HUDEP-2 (cell line): ENCODE results near the gene BMP6.

ENCODE experiments used
- DNase-seq, 76 experiments: peaks; one replicate each; lab custom pipeline; 2025; ENCODE audit not compliant: unreplicated experiment in 76 of 76; lab: John Stamatoyannopoulos, UW

Gene BMP6

DNA sequence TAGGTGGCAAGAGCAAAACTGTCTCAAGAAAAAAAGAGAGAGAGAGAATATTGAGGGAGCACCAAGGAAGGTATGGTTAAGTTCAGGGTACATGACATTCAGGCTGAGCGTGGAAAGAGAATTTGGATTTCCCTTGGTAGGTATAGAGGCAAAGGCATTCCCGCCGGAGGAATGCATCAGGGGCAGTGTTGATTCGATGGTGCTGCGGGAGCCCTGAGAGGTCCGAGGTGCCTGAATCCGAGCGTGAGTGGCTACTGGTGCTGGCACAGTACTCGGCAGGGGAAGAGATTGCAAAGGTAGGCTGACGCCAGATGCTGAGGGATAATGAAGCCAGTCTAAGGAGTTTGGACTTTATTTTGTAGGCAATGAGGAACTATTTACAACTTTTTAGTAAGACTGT, 20.0 kb downstream of the BMP6 start:
- DNase-seq, result no peak

DNA sequence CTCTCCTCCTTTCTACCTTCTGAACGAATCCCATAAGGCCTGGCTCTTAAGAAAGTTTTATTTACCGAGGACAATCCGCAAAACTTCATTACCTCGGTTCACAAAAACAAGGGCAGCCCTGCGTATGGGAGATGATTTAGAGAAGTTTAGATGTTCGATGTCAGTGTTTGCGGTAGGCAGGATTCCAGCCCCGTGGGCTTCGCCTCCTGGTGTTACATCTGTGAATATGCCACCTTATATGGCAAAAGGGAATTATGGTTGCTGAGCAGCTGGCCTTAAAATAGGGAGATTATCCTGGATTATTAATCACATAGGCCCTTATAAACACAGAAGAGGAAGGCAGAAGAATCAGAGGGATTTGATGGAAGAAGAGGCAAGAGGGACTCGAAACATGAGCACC, 21.1 kb downstream of the BMP6 start:
- DNase-seq, result no peak

DNA sequence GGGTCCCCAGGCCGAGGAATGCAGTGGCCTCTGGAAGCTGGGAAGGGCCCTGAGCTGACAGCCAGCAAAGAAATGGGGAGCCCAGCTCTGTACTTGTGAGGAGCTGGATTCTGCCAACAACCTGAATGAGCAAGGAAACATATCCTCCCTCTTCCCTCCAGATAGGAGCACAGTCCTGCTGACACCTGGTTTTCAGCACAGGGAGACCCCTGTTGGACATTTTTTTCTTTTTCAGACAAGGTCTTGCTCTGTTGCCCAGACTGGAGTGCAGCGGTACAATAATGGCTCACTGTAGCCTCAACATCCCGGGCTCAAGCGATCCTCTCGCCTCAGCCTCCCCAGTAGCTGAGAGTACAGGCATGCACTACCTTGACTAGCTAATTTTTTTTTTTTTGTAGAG, 21.5 kb downstream of the BMP6 start:
- DNase-seq, result no peak

DNA sequence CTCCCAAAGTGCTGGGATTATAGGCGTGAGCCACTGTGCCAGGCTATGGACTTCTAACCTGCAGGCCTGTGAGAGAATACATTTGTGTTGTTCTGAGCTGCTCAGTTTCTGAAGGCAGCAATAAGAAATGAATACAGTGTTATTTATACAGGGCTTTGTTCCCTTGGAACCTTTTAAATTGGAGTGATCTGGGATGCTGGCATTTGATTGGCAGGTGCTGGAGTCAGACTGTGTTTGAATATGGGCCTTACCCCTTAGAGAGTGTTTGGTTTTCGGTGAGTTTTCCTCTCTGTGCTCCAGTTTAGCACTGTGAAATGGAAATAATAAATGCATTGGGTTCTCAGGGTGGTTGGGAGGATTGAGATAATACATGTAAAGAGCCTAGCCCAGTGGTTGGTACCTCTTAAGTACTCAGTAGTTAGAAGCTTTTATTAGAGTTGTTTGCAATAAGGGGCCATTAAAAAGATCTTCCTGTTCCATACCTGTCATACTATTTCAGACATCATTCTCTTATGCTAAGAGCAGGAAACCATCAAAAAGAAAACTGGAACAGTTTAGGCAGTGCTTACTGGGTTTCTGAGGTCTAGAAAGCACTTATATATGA, 22.1 kb downstream of the BMP6 start:
- DNase-seq, result no peak

DNA sequence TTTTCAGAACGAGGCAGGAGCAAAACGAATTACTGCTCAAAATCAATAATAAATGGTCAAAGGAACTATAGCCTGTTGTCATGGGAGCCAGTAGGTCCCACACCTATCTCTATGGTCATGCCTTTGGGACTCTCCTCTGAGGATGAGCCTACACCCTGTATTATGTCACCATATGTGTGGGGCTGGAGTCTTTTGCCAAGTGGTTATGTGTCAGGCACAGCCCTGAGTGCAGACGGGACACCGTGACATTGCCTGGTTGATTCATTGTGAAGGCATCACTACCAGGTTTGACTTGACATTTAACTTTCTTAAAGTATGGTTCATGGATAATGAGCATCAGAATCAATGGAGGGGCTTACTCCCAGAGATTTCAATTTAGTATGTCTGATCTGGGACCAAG, 23.6 kb downstream of the BMP6 start:
- no peak for DNase-seq

DNA sequence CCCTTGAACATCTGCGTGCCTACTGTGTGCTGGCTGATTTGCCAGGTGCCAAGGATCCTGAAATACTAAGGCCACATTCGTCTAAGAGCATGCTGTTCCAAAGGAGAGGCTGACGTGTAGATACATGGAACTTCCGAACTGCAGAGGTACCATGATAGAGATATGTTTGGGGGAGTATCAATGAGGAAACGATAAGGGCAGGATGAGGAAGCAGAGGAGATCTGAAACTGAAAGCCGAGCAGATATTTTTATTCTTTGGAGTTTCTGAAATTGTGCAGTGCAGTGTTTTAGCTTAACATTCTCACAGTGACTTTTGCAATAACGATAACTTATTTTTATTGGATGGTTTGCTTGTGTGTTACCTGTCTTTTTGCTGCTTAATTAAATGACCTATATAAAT, 24.3 kb downstream of the BMP6 start:
- DNase-seq, result no peak

DNA sequence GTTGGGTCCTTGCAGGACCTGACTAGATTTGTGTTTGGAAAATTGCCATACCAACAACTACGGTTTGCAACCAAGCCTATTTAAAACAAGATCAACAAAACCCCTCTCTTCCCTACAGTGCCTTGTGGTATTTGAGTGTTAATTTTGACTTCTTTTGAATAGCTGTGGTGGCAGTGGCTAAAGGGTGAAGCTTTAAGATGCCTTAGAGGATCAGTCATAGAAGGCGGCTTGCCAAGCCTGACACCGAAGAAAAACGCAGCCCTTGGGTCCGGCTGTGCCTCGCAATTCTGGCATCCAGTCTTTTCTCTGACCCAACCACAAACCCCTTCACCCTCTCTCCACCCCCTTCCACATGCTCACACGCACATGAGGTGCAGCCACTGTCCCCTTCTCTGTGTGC, 32.6 kb downstream of the BMP6 start:
- DNase-seq, result no peak

DNA sequence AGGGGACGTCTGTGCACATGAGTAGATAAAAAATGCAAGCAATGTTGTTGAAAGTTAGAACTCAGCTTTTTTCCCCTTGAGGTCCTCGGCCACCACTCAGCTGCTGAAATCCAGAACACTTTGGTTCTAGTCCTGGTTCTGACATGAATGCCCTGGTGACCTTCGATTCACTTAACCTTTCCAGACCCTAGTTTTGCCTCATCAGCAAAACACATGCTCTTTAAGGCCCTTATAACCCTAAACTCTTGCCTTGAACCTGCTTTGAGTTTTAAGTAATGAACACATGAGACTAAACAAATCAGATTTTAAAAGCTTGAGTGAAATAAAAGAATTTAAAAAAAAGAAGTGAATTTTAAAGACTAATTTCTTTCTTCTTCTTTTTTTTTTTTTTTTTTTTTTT, 33.4 kb downstream of the BMP6 start:
- DNase-seq, result no peak

DNA sequence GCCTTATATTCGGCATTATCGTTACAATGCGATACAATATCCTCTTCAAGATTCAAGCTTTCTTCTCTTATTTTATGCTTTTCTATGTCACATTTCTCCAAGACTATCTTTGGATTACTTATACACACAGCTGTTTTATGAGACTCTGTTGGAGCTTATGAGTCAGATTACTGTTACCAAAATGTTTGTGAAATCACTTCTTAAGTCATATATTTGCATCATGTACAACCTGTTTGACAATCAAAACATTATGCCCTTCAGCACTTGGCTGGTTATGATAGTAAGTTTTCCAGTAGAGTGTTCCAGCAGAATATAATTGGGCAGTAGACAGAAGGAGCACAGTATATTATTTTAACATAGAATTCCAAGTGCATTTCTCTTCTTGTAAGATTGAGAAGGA, 35.2 kb downstream of the BMP6 start:
- no peak for DNase-seq

DNA sequence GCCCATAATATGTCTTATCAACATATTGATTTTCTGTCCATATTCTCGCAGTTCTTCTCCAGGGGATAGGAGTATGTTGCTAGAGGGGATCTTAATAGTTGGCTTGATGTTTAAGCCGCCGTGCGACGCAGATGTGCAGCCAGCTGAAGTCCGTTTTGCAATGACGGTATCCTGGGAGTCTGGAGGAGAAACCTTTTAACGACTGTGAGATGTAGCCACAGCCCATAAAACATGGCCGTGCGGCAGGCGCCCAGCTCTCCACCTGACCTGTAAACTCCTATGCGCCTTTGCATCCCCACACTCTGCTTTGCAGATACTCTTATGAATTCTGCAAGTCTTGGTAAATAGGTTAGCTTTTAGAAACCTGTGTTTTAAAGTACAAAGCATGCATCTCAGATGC, 36.9 kb downstream of the BMP6 start:
- no peak for DNase-seq

DNA sequence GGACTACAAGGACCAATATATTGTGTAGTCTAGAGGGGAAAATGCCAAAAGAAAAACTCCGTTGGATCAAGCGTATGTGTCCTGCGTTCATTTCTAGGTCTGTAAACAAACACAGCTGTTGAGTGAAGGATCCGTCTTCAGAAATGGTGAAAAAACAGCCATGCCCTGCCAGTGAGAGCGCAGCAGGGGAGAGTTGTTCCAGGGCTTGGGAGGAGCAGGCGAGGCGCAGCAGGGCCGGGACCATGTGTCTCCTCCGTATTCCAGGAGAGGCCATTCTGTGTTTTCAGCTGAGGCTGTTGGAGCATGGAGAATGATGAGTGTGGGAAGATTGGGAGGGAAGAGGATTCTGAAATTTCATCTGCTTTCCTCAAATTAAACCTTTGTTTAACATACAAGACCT, 38.0 kb downstream of the BMP6 start:
- DNase-seq, result no peak

DNA sequence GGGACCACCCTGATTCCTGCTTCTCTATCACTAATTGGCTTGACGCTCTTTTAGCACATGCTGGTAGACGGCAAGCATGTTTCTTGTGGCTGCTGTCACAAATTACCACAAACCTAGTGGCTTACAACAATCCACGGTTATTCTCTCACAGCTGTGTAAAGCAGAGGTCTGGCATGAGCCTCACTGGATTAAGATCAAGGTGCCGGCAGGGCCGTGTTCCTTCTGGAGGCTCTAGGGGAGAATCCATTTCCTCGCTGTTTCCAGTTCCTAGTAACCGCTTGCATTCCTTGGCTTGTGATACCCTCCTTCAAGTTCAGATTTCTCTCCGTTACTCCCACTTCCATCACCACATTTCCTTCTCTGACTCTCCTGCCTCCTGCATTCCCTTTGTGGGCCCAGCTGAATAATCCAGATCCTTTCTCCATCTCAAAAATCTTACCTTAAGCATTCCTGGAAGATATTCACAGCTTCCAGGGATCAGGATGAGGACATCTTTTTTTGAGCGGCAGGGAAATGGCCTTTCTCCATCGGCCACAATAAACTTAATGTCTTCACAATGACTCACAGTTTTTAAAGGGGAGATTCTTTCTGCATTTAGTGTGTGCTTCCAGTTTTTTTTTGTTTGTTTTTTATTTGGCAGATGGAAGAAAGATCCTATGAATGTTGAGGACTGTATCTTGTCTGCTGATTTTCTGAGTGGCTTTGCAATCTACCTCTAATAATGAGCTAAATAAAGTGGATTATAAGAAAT, 39.9 kb downstream of the BMP6 start:
- DNase-seq, result no peak

DNA sequence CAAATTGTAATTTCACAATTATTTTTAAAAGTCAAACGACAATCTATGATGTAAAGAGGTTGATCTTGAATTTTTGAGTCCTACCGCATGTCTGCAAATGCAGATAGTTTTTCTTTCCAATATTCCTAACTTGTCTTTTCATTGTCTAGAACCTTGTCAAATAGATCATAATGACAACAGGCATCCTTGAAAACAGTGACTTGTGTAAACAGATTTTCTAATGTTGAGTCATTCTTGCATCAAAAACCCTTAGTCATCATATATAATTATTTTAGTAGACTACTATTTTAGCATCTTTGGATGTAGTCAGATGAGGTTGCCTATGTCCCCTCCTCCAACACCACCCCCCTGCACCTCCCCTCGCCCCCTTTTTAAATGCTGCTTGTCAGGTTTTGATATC, 43.8 kb downstream of the BMP6 start:
- no peak for DNase-seq

DNA sequence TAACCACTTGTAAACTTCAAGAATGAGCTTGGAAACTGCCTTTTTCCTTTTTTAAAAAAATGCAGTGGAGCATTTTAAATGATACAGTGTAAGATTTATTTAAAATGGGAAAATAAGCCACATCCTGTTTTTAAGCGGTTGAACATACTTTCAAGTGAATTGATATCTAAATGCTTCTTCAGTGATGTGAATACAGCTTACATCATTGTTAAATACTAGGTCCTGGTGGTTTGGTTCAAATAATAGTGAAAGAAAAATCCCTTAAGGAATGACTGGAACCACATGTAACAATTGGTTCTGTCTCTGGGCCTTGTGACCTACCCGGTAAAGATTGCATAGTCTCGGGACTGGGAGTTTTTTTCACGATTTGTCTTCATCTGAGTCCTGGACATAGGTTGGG, 44.2 kb downstream of the BMP6 start:
- DNase-seq, result no peak

DNA sequence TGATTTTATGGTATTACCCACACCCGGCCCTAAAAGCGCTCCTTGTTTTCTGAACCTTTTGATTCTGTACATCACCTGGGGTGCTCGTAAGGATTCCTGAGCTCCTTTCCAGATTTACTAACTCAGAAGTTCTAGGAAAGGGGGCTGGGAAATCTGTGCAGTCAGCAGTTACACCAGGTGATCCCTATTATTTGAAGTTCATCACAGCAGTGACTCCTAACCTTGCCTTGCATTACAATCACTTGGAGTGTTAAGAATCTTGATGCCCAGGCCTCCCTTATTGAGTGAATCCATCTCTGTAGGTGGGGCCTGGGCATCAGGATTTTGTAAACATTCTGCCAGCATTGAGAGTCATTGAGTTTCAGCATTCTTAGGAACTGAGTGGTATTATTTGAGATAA, 44.7 kb downstream of the BMP6 start:
- no peak for DNase-seq

DNA sequence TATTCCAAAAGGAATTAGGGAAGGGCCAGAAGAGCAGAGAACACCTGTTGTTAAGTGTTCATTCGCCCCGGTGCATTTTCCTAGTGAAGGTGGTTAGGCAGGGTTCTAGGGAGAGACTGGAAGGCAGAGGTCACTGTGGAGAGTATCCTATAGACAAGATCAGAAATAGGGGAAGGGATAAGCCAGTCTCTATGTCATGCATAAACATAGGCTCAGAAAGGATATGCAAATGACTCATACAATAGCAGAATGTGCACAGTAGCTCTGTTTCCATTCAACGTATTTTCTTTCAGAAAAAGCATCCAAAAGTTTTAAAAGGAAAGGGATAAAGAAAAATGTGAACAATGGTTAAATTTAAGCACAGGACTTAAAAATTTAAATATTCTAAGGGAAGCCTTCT, 47.4 kb downstream of the BMP6 start:
- no peak for DNase-seq

DNA sequence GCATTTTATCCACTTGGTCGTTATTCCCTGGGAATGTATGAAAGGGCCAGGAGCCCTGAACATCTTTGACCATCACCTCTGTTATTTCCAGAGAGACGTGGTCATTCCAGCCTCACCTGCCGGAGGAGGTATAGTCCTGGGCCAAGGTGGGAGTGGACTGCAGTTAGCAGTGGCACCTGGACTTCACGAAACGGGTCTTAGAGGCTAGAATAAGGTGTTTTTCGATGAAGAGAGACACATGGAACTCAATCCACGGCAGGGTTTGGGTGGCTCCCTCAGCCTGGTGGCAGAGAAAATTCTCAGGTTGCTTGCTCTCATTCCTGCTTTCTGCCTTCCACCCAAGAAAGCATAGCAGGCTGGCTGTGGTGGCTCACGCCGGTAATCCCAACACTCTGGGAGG, 48.0 kb downstream of the BMP6 start:
- no peak for DNase-seq

DNA sequence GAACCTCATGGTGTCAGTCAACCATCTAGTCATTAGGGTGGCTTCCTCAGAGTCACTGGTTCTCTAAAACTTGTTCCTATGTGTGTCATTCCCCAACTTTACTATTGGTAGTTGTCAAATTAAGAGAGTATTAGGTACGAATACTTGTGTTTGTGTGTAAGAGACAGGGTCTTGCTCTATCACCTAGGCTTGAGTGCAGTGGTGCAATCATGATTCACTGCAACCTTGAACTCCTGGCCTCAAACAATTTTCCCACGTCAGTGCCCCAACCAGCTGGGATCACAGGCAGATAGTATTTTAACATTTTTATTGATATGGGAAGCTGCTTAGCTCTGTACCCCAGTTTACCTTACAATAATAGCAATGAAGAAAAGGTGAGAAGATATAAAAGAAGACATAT, 50.6 kb downstream of the BMP6 start:
- no peak for DNase-seq

DNA sequence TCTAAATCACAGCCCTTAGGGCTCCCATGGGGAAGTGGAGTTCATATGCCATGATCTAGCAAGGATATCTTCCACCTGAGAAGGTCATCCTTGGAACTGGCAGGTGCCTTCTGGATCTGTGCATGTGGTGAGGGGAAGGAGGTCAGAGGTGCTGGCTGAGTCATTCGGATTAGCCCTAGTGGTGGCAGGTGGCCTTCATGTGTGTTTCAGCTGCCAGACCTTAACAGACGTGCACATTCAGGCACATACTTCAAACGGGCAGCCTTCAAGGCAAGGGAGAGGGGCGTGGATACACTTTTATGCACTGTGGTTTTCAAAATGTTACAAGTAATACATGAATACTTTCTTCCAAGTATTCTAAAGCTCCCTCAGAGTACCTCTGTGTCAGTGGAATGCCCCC, 51.2 kb downstream of the BMP6 start:
- no peak for DNase-seq

DNA sequence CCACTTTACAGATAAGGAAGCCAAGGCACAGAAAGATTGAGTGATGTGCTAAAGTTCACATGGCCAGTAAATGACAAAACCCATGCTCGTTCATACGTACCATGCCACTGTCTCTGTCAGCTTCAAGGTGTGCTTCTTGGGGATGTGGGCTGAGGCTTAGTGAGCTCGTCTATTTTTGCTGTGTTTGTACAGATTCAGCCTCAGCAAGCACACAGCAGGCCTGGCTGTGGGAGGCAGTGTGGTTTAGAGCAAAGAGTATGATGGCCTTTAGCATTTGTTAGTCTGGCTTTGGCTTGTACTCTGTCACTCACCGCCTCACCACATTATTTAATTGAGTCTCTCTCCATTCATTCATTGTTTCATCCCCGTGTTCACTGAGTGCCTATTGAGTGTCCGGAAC, 55.3 kb downstream of the BMP6 start:
- no peak for DNase-seq

DNA sequence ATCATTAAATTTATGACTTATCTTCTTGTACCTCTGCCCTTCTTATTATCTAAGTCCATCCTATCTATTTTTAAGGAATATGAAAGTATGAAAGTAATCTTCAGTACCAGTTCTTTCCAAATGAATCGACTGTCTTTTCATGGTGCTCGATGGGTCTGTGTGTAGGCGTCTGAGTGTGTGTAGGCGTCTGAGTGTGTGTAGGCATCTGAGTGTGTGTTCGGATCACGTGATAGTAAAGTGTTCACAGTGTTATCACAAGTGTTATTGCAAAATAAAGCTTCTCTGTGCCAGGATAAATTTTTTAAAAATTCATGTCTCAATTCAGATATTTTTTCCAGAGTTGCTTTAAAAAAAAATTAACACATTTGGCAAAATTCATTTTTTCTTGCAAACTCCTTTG, 58.3 kb downstream of the BMP6 start:
- DNase-seq, result no peak

DNA sequence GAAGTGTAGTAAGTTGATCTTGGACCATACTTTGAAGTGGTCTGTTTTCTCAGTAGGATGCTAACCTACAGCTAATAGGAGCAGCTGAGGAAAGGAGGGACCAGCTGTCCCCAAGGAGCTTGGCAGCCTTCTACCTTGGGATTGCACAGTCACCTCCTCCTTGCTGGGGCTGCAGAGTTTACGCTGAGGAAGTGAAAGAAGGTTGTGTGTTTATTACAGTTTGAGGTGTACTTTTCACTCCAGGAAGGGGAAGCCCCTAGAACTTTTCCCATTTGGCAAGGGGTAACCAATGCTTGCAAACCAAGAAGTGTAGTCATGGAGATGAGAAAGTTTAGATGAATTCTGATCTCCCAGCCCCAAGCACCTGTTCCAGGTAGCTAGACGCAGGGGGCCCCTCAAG, 58.8 kb downstream of the BMP6 start:
- DNase-seq, result no peak
